Right lung (tissue), 5 donors: Measurements from ENCODE around the gene TSTD1. TPM values are rescaled to one million over a fixed set of nuclear protein-coding genes. Genes with fewer than 3 reads are reported as not detected.
"Not testable (repeated sequence)": the region's sequence is repeated elsewhere in the genome, so short reads cannot be mapped to it uniquely, and the experiment has no call there.

ENCODE experiments used
- DNase-seq, 2 donors: peaks; one replicate each; pipeline ENCODE4 v3.0.0-alpha.2; 2013
- polyA plus RNA-seq, 5 donors: library from polyadenylated mRNA; unstranded; fragments of 120-200 nt; gene quantifications; one replicate each; pipeline versions ENCODE4 v1.2.1 to v1.2.3, GENCODE V29; 2013; ENCODE audit warnings: inconsistent platforms in 1 of 5, low replicate concordance in 1 of 5; ENCODE audit not compliant: insufficient read length in 5 of 5, insufficient read depth in 1 of 5

The TSTD1 gene
- polyA plus RNA-seq, 5 donors = 32.7 to 51.5 (median 49.5) TPM

DNA sequence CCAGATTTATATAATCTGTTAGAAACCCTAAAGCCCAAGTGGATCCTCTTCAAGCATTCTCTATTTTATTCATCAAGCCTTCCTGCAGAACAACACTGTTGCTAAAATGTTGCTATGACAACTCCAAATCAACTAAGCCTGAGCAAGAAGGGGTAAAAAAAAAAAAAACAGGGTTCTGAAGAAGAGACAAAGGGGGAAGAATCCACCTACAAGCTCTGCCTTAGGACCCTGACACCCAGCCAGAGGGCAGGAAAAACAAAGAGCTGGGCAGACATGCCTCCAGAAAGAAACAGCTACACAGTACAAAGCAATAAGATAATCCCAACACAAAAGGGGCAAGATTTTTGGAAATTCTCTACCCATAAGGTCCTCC, 5.8 kb upstream of the TSTD1 start:
- no peak for DNase-seq

DNA sequence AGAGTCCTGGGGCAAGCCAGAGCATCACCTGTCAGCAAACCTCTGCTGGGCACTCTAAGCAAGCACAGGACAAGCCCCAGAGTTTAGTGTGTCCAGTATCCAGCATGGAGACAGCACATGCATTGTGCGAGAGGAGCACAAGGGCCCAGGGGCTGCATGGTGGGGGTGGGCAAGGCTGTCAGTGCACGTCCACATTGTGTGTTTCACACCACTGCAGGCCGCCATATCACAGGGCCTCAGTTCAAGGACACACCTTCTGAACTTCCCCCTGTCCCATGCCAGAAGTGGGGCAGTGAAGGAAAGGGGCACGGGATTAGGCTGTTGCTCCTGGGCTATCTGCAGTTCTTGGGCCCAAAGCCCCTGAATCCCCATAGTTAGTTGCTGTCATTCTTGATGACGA, 782 bp upstream of the TSTD1 start:
- DNase-seq = no peak

DNA sequence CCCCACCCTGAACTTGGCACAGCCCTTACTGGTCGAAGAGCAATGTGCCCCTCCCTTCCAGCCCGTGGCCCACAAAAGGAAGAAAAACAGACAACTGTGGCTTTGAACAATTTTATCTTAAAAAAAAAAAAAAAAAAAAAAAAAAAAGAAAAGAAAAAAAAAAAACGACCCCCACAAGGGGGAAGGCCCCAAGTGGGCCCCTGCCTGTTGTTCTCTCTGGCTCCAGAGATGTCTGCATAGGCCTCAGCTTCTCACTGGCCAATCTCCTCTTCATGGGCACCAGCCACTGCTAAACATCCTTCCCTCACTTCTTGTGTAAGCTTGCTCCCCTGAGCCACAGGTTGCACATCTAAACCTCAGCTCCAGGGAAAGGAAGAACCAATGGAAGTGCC, 386 bp upstream of the TSTD1 start:
- no peak for DNase-seq

DNA sequence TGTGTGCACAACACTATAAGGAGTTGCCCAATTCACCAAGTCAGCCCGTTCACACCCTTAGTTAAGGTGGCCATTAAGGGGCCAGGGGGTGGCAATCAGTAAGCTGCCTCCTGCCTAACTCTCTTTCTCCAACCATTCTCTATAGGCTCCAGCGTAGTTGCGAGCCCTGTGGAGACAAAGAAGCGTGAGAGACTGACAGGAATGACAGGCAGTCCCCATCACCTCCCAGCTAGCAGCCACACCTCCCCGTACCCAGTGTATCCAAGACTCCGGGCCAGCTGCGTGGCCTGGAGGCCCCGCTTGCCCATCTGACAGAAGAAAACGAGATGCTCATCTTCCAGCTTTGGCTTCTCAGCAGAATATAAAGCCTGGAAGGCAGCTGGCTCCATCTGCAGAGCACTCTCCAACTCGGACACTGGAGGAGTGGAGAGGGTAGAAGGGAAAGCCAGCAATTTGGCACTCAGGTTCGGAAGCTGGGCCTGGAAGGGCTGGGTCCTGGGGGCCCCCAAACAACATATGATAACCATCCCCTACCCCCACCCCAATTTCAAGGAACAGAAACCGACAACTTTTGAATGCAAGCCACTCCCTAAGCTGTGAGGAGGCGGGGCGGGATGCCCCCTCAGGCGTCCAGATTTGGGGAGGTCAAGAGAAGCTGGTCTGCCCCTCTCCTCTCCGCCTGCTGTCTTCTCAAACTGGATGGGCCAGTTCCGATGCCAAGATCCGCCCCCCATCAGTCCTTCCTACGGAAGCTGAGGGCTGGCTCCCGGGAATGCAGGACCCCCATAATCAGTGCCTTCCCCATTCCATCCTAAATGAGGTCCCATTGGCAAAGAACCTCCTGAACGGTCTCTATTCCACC, 872 bp downstream of the TSTD1 start:
- no peak for DNase-seq

GRCh38 chr1:161033751-161034150, 5.0 kb downstream of the TSTD1 start:
- DNase-seq = no peak

- DNase-seq = no peak
These were observed 6.4 kb downstream of the TSTD1 start for GRCh38 chr1:161032409-161032808.

DNA sequence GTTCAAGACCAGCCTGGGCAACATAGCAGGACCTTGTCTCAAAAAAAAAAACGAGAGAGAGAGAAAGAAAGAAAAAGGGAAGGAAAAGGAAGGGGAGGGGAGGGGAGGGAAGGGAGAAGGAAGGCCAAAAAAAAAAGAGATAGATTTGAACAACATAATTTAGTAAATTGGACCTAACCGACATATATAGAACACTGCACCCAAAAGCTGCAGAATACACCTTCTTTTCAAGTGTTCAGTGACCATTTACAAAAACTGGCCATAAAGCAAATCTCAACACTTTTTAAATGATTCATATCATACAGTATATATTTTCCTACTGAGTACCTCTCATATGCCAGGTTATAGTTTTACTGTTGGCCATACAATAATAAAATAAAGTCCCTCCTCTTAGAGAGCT, 6.9 kb downstream of the TSTD1 start:
- no peak for DNase-seq

DNA sequence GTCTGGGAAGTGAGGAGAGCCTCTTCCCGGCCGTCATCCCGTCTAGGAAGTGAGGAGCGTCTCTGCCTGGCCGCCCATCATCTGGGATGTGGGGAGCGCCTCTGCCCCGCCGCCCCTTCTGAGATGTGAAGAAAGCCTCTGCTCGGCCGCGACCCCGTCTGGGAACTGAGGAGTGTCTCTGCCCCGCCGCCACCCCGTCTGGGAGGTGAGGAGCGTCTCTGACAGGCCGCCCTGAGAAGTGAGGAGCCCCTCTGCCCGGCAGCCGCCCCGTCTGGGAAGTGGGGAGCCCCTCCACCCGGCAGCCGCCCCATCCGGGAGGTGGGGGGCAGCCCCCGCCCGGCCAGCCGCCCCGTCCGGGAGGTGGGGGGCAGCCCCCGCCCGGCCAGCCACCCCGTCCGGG, 9.3 kb downstream of the TSTD1 start:
- DNase-seq = not testable (repeated sequence)

DNA sequence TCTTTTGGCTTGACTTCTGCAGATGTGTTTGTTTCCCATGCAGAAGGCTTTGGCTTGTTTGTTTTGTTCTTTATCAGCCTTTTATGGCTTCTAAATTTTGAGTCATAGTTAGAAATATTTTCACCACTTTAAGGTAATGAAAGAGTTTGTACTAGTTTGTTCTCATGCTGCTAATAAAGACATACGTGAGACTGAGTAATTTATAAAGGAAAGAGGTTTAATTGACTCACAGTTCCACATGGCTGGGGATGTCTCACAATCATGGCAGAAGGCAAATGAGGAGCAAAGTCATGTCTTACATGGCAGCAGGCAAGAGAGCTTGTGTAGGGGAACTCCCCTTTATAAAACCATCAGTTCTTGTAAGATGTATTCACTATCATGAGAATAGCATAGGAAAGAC, 11.8 kb downstream of the TSTD1 start:
- not testable (repeated sequence) for DNase-seq

DNA sequence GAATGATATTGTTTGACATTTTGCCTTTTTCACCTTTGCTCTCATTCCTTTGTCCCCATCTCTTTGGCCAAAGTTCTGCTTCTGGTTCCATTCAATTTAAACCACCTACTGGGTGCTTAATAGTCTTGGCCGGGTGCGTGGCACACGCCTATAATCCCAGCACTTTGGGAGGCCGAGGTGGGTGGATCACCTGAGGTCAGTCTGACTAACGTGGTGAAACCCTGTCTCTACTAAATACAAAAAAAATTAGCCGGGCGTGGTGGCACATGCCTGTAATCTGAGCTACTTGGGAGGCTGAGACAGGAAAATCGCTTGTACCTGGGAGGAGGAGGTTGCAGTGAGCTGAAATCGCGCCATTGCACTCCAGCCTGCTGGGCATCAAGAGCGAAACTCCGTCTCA, 16.3 kb downstream of the TSTD1 start:
- DNase-seq = not testable (repeated sequence)

- DNase-seq = no peak
These were observed 16.8 kb downstream of the TSTD1 start for GRCh38 chr1:161021970-161022353.

DNA sequence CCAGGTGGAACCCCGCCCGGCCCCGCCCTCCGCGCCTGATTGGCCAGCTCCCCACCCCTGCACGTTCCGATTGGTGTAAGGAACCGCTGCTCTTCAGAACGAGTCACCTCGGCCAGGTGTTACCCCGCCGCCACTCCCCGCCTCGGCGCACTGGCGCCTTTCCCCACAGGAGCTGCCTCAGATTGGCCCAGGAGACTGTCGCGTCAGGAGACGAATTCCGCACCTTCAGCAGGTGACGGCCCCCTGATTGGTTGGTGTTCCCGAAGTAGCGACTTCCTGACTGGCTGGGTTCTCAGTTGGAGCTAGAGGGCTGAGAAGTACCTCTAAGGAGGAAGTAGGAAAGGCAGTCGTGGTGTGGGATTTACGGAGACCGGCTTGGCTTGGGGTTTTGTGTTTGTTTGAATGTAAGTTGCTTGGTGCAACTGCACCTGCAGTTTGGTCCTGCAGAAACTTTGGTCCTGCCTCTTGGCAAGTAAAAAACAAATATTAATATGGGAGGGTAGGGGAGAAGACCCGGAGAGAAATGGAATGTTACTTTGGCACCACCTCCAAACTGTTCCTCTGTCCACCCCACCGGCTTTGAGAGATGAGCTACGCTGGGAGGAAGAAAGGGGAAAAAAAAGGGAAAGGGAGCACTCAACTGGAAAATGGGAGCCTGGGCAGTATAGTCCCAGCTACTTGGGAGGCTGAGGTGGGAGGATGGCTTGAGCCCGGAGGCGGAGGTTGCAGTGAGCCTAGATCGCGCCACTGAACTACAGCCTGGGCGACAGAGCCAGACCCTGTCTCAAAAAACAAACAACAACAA, 17.4 kb downstream of the TSTD1 start:
- peak; percentile 83 to 85 for DNase-seq

DNA sequence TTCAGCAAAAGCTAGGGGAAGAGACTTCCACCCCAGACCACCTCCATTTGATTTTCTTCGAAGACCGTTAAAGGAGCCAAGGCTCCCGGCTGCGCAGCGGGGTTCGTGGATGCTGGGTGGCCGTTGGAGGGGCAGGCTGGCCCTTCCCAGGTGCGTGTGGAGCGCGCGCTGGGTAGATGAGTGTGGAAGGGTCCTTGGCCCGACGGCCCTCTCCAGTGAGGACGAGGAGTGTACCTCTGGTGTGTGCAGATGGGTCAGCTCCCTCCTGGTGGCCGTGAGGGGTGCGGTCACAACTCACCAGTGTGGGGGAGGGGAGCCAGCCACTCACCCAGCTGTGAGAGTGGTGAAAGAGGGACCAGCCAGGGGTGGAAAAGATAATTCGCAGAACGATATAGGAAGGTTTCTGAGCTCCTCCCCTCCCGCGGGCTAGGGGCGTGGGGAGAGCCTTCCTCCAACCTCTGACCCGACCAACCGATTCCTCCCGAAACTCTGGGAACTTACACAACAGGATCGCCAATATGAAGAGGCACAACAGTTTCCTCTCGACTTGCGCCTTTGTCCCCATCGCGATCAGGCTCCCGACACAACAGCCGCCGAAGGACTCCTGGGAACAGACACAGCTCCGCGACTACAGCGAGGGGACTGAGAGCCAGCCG, 18.1 kb downstream of the TSTD1 start, which contains the start of gene F11R:
Gene F11R (minus strand): TSS at position 644 of the 656 bp plus-strand sequence. CDS start 79 bp downstream, at position 565.
- DNase-seq = peak in 1 of 2 donors; percentile 46

DNA sequence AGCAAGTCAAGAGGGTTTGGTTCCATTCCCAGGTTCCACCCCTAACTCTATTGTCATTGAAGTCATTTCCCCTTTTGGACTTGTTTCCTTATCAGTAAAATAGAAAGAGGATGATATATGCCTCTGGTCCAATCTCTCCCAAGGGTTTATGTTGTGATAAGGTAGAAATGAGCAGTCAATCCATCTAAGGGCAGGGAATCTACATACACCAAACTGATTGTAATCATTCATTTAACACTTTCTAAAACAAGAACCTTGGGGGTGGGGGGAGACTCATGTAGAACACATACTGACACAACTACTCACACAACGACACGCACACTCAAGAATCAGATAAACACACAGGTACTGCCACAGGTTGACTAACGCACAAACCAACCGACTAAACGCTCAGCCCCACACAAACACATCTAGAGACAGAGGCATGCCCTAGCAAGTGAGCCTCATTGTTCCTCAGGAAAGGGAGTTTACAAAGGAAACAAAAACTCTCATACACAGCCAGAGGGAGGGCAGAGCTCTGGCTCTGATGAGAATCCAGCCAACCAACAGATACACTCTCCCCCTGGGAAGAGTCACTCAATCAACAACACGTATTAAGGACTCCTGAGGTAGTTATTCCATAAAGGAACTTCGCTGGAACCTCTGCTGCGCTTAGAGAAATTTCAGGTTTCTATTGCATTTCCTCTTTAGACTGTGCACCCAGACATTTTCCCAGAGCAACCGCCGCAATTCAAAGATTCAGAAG, 18.8 kb downstream of the TSTD1 start:
- DNase-seq = no peak

- not testable (repeated sequence) for DNase-seq
These were observed 19.6 kb downstream of the TSTD1 start for GRCh38 chr1:161019111-161019660.

GRCh38 chr1:161018631-161018930, 20.2 kb downstream of the TSTD1 start:
- no peak for DNase-seq

DNA sequence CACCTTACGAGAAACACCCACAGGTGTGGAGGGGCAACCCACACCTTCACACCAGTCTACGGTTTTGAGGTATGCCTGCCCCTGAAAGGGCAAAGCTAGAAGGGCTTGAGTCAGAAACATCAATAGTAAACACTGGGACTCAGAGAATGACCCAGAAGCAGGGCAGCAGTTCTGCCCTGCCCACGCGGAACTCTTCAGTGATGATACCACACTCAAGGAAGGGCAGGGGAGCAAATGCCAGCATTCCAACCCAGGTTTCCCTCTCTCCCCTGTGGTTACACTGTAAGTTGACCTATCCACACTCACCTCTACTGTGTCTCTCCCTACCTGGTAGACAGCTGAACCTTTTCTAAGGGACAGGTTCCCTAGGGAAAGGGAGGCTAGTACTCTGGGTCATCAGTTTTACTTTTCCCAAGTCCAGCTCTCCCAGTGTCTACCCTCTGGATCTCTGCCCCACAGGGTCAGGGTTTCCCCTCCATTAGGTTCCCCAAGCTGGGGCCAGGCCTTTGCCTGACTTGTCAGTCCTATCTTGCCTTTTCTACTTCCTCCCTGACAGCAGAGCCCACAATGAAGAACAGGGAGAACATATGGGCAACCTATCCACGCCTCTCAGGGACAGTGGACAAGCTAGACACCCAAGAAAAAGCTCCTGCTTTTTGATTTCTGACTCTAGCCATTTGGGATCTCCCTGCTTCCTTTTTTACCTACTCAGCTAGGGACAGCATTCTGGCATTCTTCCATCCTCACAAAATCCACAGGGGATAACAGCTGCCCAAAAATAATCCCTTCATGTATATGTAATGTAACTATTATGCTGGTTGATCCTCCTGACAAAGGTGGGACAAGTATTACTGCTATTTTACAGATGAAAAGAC, 20.8 kb downstream of the TSTD1 start:
- no peak for DNase-seq

- DNase-seq = not testable (repeated sequence)
These were observed 21.6 kb downstream of the TSTD1 start for GRCh38 chr1:161017181-161017580.

- not testable (repeated sequence) for DNase-seq
These were observed 22.1 kb downstream of the TSTD1 start for GRCh38 chr1:161016683-161017082.

GRCh38 chr1:161013488-161014230, 25.1 kb downstream of the TSTD1 start:
- peak; percentile 85 to 90 for DNase-seq
